ENCODE measurements around the gene SUPV3L1.
"Not testable (repeated sequence)": the region's sequence is repeated elsewhere in the genome, so short reads cannot be mapped to it uniquely, and the experiment has no call there.

The SUPV3L1 gene

GRCh38 chr10:69179743-69180524, at the start of gene SUPV3L1:
TSS of gene SUPV3L1 (plus strand) at chr10:69180234. CDS start at chr10:69180292, 58 bp downstream.
- peak; percentile 67 to 80 (median 68) for DNase-seq (ENCODE audit: low read depth in 3 of 3, low spot score in 1 of 3)

GRCh38 chr10:69130251-69130650, 49.8 kb upstream of the SUPV3L1 start:
- no peak for DNase-seq (ENCODE audit: low read depth in 3 of 3, low spot score in 1 of 3)

GRCh38 chr10:69139961-69140360, 40.1 kb upstream of the SUPV3L1 start:
- DNase-seq (ENCODE audit: low read depth in 3 of 3, low spot score in 1 of 3): no peak

- DNase-seq (ENCODE audit: low read depth in 3 of 3, low spot score in 1 of 3): no peak
Observed at GRCh38 chr10:69141304-69141703, 38.7 kb upstream of the SUPV3L1 start.

- DNase-seq (ENCODE audit: low read depth in 3 of 3, low spot score in 1 of 3): not testable (repeated sequence)
Observed at GRCh38 chr10:69142074-69142473, 38.0 kb upstream of the SUPV3L1 start.

GRCh38 chr10:69142983-69143382, 37.1 kb upstream of the SUPV3L1 start:
- no peak for DNase-seq (ENCODE audit: low read depth in 3 of 3, low spot score in 1 of 3)

- DNase-seq (ENCODE audit: low read depth in 3 of 3, low spot score in 1 of 3): no peak
Observed at GRCh38 chr10:69145329-69145728, 34.7 kb upstream of the SUPV3L1 start.

GRCh38 chr10:69145864-69146263, 34.2 kb upstream of the SUPV3L1 start:
- no peak for DNase-seq (ENCODE audit: low read depth in 3 of 3, low spot score in 1 of 3)

GRCh38 chr10:69146759-69147158, 33.3 kb upstream of the SUPV3L1 start:
- no peak for DNase-seq (ENCODE audit: low read depth in 3 of 3, low spot score in 1 of 3)

- DNase-seq (ENCODE audit: low read depth in 3 of 3, low spot score in 1 of 3): no peak
Observed at GRCh38 chr10:69151984-69152383, 28.1 kb upstream of the SUPV3L1 start.

GRCh38 chr10:69153227-69153626, 26.8 kb upstream of the SUPV3L1 start:
- no peak for DNase-seq (ENCODE audit: low read depth in 3 of 3, low spot score in 1 of 3)

GRCh38 chr10:69160809-69161241, 19.2 kb upstream of the SUPV3L1 start:
- no peak for DNase-seq (ENCODE audit: low read depth in 3 of 3, low spot score in 1 of 3)

GRCh38 chr10:69168493-69168892, 11.5 kb upstream of the SUPV3L1 start:
- DNase-seq (ENCODE audit: low read depth in 3 of 3, low spot score in 1 of 3): no peak

- DNase-seq (ENCODE audit: low read depth in 3 of 3, low spot score in 1 of 3): no peak
Observed at GRCh38 chr10:69172241-69172982, 7.6 kb upstream of the SUPV3L1 start.

- not testable (repeated sequence) for DNase-seq (ENCODE audit: low read depth in 3 of 3, low spot score in 1 of 3)
Observed at GRCh38 chr10:69175326-69175725, 4.7 kb upstream of the SUPV3L1 start.

- no peak for DNase-seq (ENCODE audit: low read depth in 3 of 3, low spot score in 1 of 3)
Observed at GRCh38 chr10:69176823-69177222, 3.2 kb upstream of the SUPV3L1 start.

GRCh38 chr10:69179089-69179742, 818 bp upstream of the SUPV3L1 start:
- DNase-seq (ENCODE audit: low read depth in 3 of 3, low spot score in 1 of 3): peak in 1 of 3 donors; percentile 8

- peak in 1 of 3 donors; percentile 7 for DNase-seq (ENCODE audit: low read depth in 3 of 3, low spot score in 1 of 3)
Observed at GRCh38 chr10:69180525-69181204, 631 bp downstream of the SUPV3L1 start.

- no peak for DNase-seq (ENCODE audit: low read depth in 3 of 3, low spot score in 1 of 3)
Observed at GRCh38 chr10:69181433-69181832, 1.4 kb downstream of the SUPV3L1 start.

- no peak for DNase-seq (ENCODE audit: low read depth in 3 of 3, low spot score in 1 of 3)
Observed at GRCh38 chr10:69182005-69182404, 2.0 kb downstream of the SUPV3L1 start.

GRCh38 chr10:69186524-69186923, 6.5 kb downstream of the SUPV3L1 start:
- DNase-seq (ENCODE audit: low read depth in 3 of 3, low spot score in 1 of 3): no peak

Measured in stimulated activated CD4-positive, alpha-beta T cell treated with anti-CD3 and anti-CD28 coated beads, TNF-alpha, amount 100 ng/mL, for 1 hour (primary cell).